GM12878 (cell line): ENCODE measurements around the gene C1orf21. TPM values are rescaled to one million over a fixed set of nuclear protein-coding genes. Genes with fewer than 3 reads are reported as not detected.

Experiments
- ATAC-seq: fragments of 200-7000 bp; cut with Tn5 transposase; 3 replicates; pipeline ENCODE4 v1.9.1; 2020; ENCODE audit warnings: mild to moderate bottlenecking, moderate library complexity
- BruUV-seq: library from RNA; stranded (reverse); fragments of 400-500 nt; replicated peaks from 2 replicates; lab custom pipeline; 2021; lab: Mats Ljungman, UMichigan
- CTCF ChIA-PET: fragments of 300-600 bp; sonication (Branson Sonifier 250); formaldehyde crosslinking; extraction: SDS; loops from one replicate; lab custom pipeline; 2021; ENCODE audit warnings: inconsistent platforms; lab: Yijun Ruan, JAX
- POLR2A ChIA-PET: fragments of 350-600 bp; formaldehyde crosslinking; extraction: SDS; loops from one replicate; lab custom pipeline; 2021; ENCODE audit warnings: inconsistent platforms; lab: Charles Lee
- RAD21 ChIA-PET: fragments of 300-600 bp; sonication (Branson Sonifier 250); formaldehyde crosslinking; loops from one replicate; lab custom pipeline; 2023; ENCODE audit warnings: antibody characterized with exemption; ENCODE audit not compliant: unreplicated experiment; lab: Charles Lee
- SMC1A ChIA-PET: fragments of 300-600 bp; sonication (Branson Sonifier 250); formaldehyde crosslinking; loops from one replicate; lab custom pipeline; 2023; ENCODE audit not compliant: unreplicated experiment, uncharacterized antibody; lab: Charles Lee
- DNase-seq: peaks from one replicate; pipeline ENCODE4 v3.0.0-alpha.2; 2011; ENCODE audit warnings: low read depth, low spot score
- FAIRE-seq: peaks from 3 replicates; lab custom pipeline; 2011; peaks lifted over from hg19 to GRCh38; lab: Jason Lieb, UNC
- H2AFZ ChIP-seq: 2 replicates; pipeline ENCODE4 v1.6.0; 2011; ENCODE audit warnings: low read depth, low read length, control low read depth; ENCODE audit not compliant: control insufficient read depth
- H3K27ac ChIP-seq: 2 replicates; pipeline ENCODE4 v1.5.1; 2011; ENCODE audit warnings: control low read depth; ENCODE audit not compliant: control insufficient read depth, insufficient read depth
- H3K27me3 ChIP-seq, 2 experiments: replicated peaks in 1 of 2; 2 replicates each; pipeline versions ENCODE4 v1.6.0 to v1.6.1; 2011; ENCODE audit warnings: low read length in 1 of 2; ENCODE audit not compliant: control insufficient read depth in 2 of 2, insufficient read depth in 2 of 2
- H3K36me3 ChIP-seq, 2 experiments: 2 replicates each; pipeline ENCODE4 v1.5.1; 2011; ENCODE audit warnings: low read length in 1 of 2; ENCODE audit not compliant: control insufficient read depth in 2 of 2, insufficient read depth in 2 of 2
- H3K4me1 ChIP-seq: 2 replicates; pipeline ENCODE4 v1.6.1; 2011; ENCODE audit warnings: mild to moderate bottlenecking, low read length, moderate library complexity, mixed read lengths; ENCODE audit not compliant: control insufficient read depth, insufficient read depth
- H3K4me2 ChIP-seq: 2 replicates; pipeline ENCODE4 v1.6.0; 2011; ENCODE audit warnings: control low read depth; ENCODE audit not compliant: control insufficient read depth, insufficient read depth
- H3K4me3 ChIP-seq: fragments of 200-600 bp; sonication (generic); 2 replicates; pipeline ENCODE4 v1.5.1; 2016
- H3K79me2 ChIP-seq: 2 replicates; pipeline ENCODE4 v1.6.0; 2011; ENCODE audit warnings: low read length; ENCODE audit not compliant: control insufficient read depth, insufficient read depth
- H3K9ac ChIP-seq: 2 replicates; pipeline ENCODE4 v1.8.0; 2011; ENCODE audit warnings: low read length, control low read depth, mixed read lengths; ENCODE audit not compliant: control insufficient read depth, insufficient read depth
- H3K9me3 ChIP-seq: replicated peaks from 3 replicates; pipeline ENCODE4 v1.5.1; 2011; ENCODE audit warnings: mild to moderate bottlenecking, low read length; ENCODE audit not compliant: control insufficient read depth, insufficient read depth
- H4K20me1 ChIP-seq: 2 replicates; pipeline ENCODE4 v1.6.0; 2011; ENCODE audit not compliant: control insufficient read depth, insufficient read depth
- CREM ChIP-seq: IDR thresholded peaks from 2 replicates; pipeline ENCODE4 v1.6.1; 2014; ENCODE audit warnings: antibody characterized with exemption, low read depth
- IRF3 ChIP-seq: fragments of 450-650 bp; IDR thresholded peaks from 2 replicates; pipeline ENCODE4 v1.6.1; 2014; ENCODE audit warnings: mild to moderate bottlenecking
- SPI1 ChIP-seq: IDR thresholded peaks from 2 replicates; pipeline ENCODE4 v1.6.1; 2011; ENCODE audit warnings: low read depth, mild to moderate bottlenecking, low read length, moderate library complexity, borderline replicate concordance; ENCODE audit not compliant: insufficient read depth
- TCF3 ChIP-seq: IDR thresholded peaks from 2 replicates; pipeline ENCODE4 v1.6.1; 2012; ENCODE audit warnings: low read depth, mild to moderate bottlenecking, low read length, borderline replicate concordance; ENCODE audit not compliant: insufficient read depth
- ZBTB11 ChIP-seq: fragments of 450-650 bp; formaldehyde crosslinking; IDR thresholded peaks from 2 replicates; pipeline ENCODE4 v1.5.0; 2022; ENCODE audit warnings: mild to moderate bottlenecking, missing genetic modification characterization
- WGBS: methylation state at CpG from one replicate; pipeline ENCODE4 v1.1.6; 2016; ENCODE audit warnings: low lambda C conversion rate; ENCODE audit not compliant: insufficient replicate concordance, insufficient coverage; ENCODE audit errors: missing lambda C conversion rate; 5-methylcytosine and 5-hydroxymethylcytosine counted together
- in situ Hi-C: fragments of 300-500 bp; cut with MboI; formaldehyde crosslinking; loops from 9 replicates; pipeline ENCODE4 v1.14.3; 2018; ENCODE audit warnings: mixed read lengths
- intact Hi-C: fragments of 100-400 bp; cut with micrococcal nuclease; formaldehyde crosslinking; loops from one replicate; pipeline ENCODE4 v1.14.2; 2022; ENCODE audit not compliant: unreplicated experiment
- polyA plus RNA-seq, 11 experiments: library from polyadenylated mRNA; depleted of rRNA in 4 of 11; unstranded in 6 of 11; stranded (reverse) in 5 of 11; fragments of >200 nt; fragmentation: Nextera tagmentation in 4 of 11; fragmentation: Illumina TruSeq in 1 of 11; extraction: Ambion mirVana in 4 of 11; extraction: Trizol in 1 of 11; gene quantifications; 1 replicate in 1 of 11; 2 replicates in 10 of 11; pipeline versions ENCODE4 v1.2.1 to v1.2.3, GENCODE V29; 2011 to 2016; ENCODE audit warnings: inconsistent platforms in 2 of 11, missing spikeins in 2 of 11, low read depth in 1 of 11
- total RNA-seq, 4 experiments: library from RNA; depleted of rRNA in 3 of 4; stranded (reverse); fragments of >200 nt in 3 of 4; fragmentation: Illumina TruSeq in 1 of 4; extraction: Trizol in 1 of 4; gene quantifications; 2 replicates each; pipeline versions ENCODE4 v1.2.1 to v1.2.3, GENCODE V29; 2013 to 2021

The C1orf21 gene
- total and polyA plus RNA-seq, 10 of the 15 experiments (the other 5 are each of a cell fraction or from before 2014, with no cell fraction given): 0.03 to 1.6 (median 0.17) TPM; not detected in 3

- FAIRE-seq: no peak
Measured at GRCh38 chr1:184486761-184487445, 100.1 kb downstream of the C1orf21 start.

More at GRCh38 chr1:184486761-184487445, 100.1 kb downstream of the C1orf21 start:
- H4K20me1 ChIP-seq: no peaks in the 10 kb centered on the region
- no TSS peak for BruUV-seq
- no peaks in the 10 kb centered on the region for H3K36me3 ChIP-seq
- 59% methylated on average over 6 of the region's 6 CpGs for WGBS
- CTCF ChIA-PET: interaction anchor here (0.8 kb wide), 1 partner anchor 204 kb away, joined by 3 read pairs; no protein-coding TSS in a partner anchor
- DNase-seq (no peak), ATAC-seq (no peak)
- peak overlapping the region; percentile 1; the same call in 1 of the 2 replicates for H2AFZ ChIP-seq
- in situ Hi-C loops: no loop called here
- no peaks in the 10 kb centered on the region for H3K79me2 ChIP-seq
- SMC1A ChIA-PET: interaction anchor here (1.0 to 1.9 kb wide), 2 partner anchors 48 to 76 kb away, joined by 3 to 5 read pairs; no protein-coding TSS in a partner anchor
- intact Hi-C loops: no loop called here
- no peak overlapping the region for H3K9ac ChIP-seq
- H3K4me3 ChIP-seq: no peak overlapping the region
- no peaks in the 10 kb centered on the region for H3K9me3 ChIP-seq
- peaks cover 1% of the 10 kb centered on the region for H3K4me1 ChIP-seq
- no peak overlapping the region for H3K4me2 ChIP-seq
- H3K27me3 ChIP-seq: no peaks in the 10 kb centered on the region
- RAD21 ChIA-PET: no interaction called here
- TF ChIP-seq SPI1: peak; percentile 35; the same call in 1 of the 2 replicates
- no peak for TF ChIP-seq CREM
- no peak for TF ChIP-seq IRF3
- TF ChIP-seq ZBTB11 (CRISPR knock-in tag): no peak
- TF ChIP-seq TCF3: no peak
- no peak overlapping the region for H3K27ac ChIP-seq
- POLR2A ChIA-PET: interaction anchor here (0.6 to 1.6 kb wide), 2 partner anchors 8 to 759 kb away, joined by 3 to 4 read pairs; no protein-coding TSS in a partner anchor
